HG02759 (cell line): ENCODE data around the gene TFPI.
A peak's percentile ranks its signal among the peaks of the same experiment; 100 is the strongest.

ENCODE experiments used
- ATAC-seq: cut with Tn5 transposase; IDR thresholded peaks from one replicate; pipeline ENCODE4 v1.9.1; 2021; ENCODE audit warnings: mild to moderate bottlenecking, moderate library complexity; ENCODE audit not compliant: unreplicated experiment

TFPI gene

GRCh38 chr2:187506416-187506815, 47.8 kb downstream of the TFPI start:
- no peak for ATAC-seq

GRCh38 chr2:187505065-187505672, 49.1 kb downstream of the TFPI start:
- no peak for ATAC-seq

GRCh38 chr2:187504312-187504921, 49.8 kb downstream of the TFPI start:
- ATAC-seq, result no peak

- no peak for ATAC-seq
Measured at GRCh38 chr2:187503700-187504099, 50.5 kb downstream of the TFPI start.

GRCh38 chr2:187502467-187502866, 51.8 kb downstream of the TFPI start:
- ATAC-seq, result no peak

- ATAC-seq, result no peak
Measured at GRCh38 chr2:187500585-187501359, 53.5 kb downstream of the TFPI start.

- peak; percentile 94 for ATAC-seq
Measured at GRCh38 chr2:187499941-187500532, 54.2 kb downstream of the TFPI start.

- ATAC-seq, result no peak
Measured at GRCh38 chr2:187497858-187498463, 56.3 kb downstream of the TFPI start.

- no peak for ATAC-seq
Measured at GRCh38 chr2:187497140-187497539, 57.1 kb downstream of the TFPI start.

GRCh38 chr2:187495324-187495723, 58.9 kb downstream of the TFPI start:
- ATAC-seq, result no peak

GRCh38 chr2:187493877-187494568, 60.2 kb downstream of the TFPI start:
- no peak for ATAC-seq

- no peak for ATAC-seq
Measured at GRCh38 chr2:187493180-187493579, 61.1 kb downstream of the TFPI start.

GRCh38 chr2:187486241-187486640, 68.0 kb downstream of the TFPI start:
- ATAC-seq, result no peak

GRCh38 chr2:187485523-187485922, 68.7 kb downstream of the TFPI start:
- no peak for ATAC-seq

GRCh38 chr2:187483537-187483936, 70.7 kb downstream of the TFPI start:
- no peak for ATAC-seq

GRCh38 chr2:187482796-187483195, 71.4 kb downstream of the TFPI start:
- no peak for ATAC-seq

GRCh38 chr2:187481543-187481942, 72.7 kb downstream of the TFPI start:
- ATAC-seq, result no peak

GRCh38 chr2:187478719-187479118, 75.5 kb downstream of the TFPI start:
- ATAC-seq, result no peak

- ATAC-seq, result no peak
Measured at GRCh38 chr2:187477051-187477450, 77.2 kb downstream of the TFPI start.

GRCh38 chr2:187475499-187476248, 78.6 kb downstream of the TFPI start:
- peak; percentile 84 for ATAC-seq
